Measurements from ENCODE around the gene BRSK1.

GRCh38 chr19:55285229-55285890 is 1.6 kb downstream of the BRSK1 start:
- TF ChIP-seq FOXP2 (optimal IDR thresholded peaks at IDR 0.05; ENCODE audit: control extremely low read depth, extremely low read length, insufficient read depth) (no peak), EZH2 (IDR thresholded peaks at IDR 0.05) (no peak)

Measured in SK-N-MC (cell line).